Measurements from ENCODE around the gene LRRC75A. TPM values are rescaled to one million over a fixed set of nuclear protein-coding genes. Genes with fewer than 3 reads are reported as not detected.

The LRRC75A gene
- total RNA-seq, 1 donor from 2014 or later: 2.9 TPM

DNA sequence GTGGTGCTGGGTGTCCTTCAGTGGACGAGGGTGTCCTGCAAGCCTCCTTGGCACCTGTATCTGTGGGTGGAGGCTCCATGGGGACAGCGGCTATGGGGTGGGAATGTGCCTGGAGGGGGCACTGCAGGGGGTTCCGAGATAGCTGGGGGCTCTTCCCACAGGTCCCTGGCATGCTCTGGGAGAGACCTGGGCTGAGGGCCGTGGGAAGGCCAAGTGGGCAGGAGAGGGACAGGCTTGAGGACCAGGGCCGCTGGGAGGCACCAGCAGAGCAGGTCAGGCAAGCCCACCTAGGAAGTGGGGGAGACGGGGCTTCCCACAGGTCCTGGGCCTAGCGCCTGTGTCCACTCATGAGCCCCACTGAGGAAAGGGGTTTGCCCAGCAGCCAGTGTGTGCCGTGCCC, 9.7 kb downstream of the LRRC75A start:
- peaks cover 11% of the 10 kb centered on the region for H3K27me3 Mint-ChIP-seq
- H3K27ac Mint-ChIP-seq: no peak overlapping the region
- H3K9me3 Mint-ChIP-seq: no peaks in the 10 kb centered on the region
- no peaks in the 10 kb centered on the region for H3K36me3 Mint-ChIP-seq
- no peak for DNase-seq (ENCODE audit: extremely low spot score, unreplicated experiment)
- H3K4me3 Mint-ChIP-seq: no peak overlapping the region
- TF ChIP-seq, protein P1, sequence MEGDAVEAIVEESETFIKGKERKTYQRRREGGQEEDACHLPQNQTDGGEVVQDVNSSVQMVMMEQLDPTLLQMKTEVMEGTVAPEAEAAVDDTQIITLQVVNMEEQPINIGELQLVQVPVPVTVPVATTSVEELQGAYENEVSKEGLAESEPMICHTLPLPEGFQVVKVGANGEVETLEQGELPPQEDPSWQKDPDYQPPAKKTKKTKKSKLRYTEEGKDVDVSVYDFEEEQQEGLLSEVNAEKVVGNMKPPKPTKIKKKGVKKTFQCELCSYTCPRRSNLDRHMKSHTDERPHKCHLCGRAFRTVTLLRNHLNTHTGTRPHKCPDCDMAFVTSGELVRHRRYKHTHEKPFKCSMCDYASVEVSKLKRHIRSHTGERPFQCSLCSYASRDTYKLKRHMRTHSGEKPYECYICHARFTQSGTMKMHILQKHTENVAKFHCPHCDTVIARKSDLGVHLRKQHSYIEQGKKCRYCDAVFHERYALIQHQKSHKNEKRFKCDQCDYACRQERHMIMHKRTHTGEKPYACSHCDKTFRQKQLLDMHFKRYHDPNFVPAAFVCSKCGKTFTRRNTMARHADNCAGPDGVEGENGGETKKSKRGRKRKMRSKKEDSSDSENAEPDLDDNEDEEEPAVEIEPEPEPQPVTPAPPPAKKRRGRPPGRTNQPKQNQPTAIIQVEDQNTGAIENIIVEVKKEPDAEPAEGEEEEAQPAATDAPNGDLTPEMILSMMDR (conservative IDR thresholded peaks at IDR 0.05): no peak
- peaks cover 12% of the 10 kb centered on the region for H3K4me1 Mint-ChIP-seq (ENCODE audit: unreplicated experiment)

DNA sequence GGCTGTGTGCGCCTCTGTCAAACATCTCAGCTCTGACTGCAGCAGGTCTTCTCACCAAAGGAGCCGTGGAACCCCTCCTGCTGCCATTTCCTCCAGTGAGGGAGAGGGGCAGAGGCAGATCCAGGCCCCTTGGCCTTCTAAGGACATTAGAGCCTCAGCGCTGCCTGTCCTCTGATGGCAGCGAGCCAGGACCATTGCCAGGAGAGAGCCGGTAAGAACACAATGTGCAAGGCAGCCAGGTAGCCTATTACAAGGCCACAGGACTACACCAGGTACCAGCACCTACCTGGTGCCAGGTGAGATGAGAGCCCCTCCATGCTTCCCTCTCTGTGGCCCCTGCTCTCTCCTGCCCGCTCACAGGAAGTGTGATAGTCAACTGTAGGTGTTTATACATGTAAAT, 11.0 kb downstream of the LRRC75A start:
- DNase-seq (ENCODE audit: extremely low spot score, unreplicated experiment): no peak
- Mint-ChIP-seq H3K27ac (no peak overlapping the region), H3K4me3 (no peak overlapping the region), H3K27me3 (peaks cover 6% of the 10 kb centered on the region), H3K36me3 (no peaks in the 10 kb centered on the region), H3K9me3 (no peaks in the 10 kb centered on the region), H3K4me1 (ENCODE audit: unreplicated experiment) (peaks cover 6% of the 10 kb centered on the region)
- TF ChIP-seq, protein P1 (conservative IDR thresholded peaks at IDR 0.05): no peak

DNA sequence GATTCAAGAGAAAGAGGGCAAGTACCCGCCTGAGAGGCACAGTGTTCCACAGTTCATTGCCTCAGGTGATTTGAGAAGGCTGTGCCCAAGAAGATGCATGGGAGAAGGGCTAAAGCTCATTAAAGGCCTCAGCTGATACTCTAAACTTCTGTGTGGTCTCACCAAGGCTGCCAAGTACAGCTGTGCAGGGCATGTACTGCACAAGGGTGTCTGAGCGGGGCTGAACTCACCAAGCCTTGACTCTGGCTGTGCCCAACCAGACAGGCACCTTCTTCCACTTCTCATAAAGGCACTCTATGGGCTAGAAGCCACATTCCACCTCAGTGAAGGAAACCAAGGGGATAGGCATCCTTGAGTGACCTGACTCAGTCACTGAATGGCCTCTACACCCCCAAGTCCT, 12.7 kb downstream of the LRRC75A start:
- peaks cover 3% of the 10 kb centered on the region for H3K27me3 Mint-ChIP-seq
- H3K9me3 Mint-ChIP-seq: no peaks in the 10 kb centered on the region
- H3K27ac Mint-ChIP-seq: no peak overlapping the region
- H3K36me3 Mint-ChIP-seq: no peaks in the 10 kb centered on the region
- H3K4me1 Mint-ChIP-seq (ENCODE audit: unreplicated experiment): peaks cover 4% of the 10 kb centered on the region
- no peak for DNase-seq (ENCODE audit: extremely low spot score, unreplicated experiment)
- no peak overlapping the region for H3K4me3 Mint-ChIP-seq
- TF ChIP-seq, protein P1 (conservative IDR thresholded peaks at IDR 0.05): no peak

DNA sequence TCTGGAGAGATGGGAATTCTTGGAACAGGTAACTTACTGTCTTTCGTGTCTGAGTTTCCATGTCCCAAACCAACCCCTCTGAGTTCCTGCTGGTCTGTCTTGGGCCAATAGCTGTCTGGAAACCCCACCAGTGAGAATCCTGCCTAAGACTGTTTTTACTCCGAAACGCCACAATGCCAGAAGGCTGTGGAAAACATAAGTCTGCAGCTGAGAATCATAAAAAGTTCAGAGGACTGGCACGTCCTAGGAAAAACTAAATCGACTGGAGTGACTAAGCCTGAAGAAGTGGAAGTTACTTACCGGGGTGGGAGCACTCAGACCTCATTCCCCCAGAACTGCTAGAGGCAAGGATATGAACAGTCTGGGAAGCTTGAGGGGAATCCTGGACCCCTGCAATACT, 13.3 kb downstream of the LRRC75A start:
- peaks cover 4% of the 10 kb centered on the region for H3K4me1 Mint-ChIP-seq (ENCODE audit: unreplicated experiment)
- TF ChIP-seq, protein P1 (conservative IDR thresholded peaks at IDR 0.05): no peak
- H3K27me3 Mint-ChIP-seq: peaks cover 2% of the 10 kb centered on the region
- no peaks in the 10 kb centered on the region for H3K9me3 Mint-ChIP-seq
- H3K36me3 Mint-ChIP-seq: no peaks in the 10 kb centered on the region
- no peak for DNase-seq (ENCODE audit: extremely low spot score, unreplicated experiment)
- H3K4me3 Mint-ChIP-seq: no peak overlapping the region
- H3K27ac Mint-ChIP-seq: no peak overlapping the region

DNA sequence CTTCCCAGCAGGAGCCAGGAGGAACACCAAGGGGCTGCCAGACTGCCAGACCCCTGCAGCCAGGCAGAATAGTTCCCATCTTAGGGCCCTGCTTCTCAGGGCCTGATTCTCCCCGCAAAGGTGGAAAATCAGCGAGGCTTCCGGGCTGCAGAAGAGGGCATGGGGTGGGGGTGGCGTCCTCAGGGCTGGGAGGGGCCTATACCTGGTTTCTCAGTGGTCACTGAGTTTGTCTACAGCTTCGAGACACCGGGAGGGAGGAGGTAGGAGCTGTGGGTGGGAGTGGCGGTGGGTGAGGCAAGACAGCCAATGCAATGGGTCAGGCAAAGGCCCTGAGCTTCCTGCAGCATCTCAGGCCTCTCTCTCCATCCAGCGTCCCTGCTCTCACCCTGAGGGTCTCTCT, 14.3 kb downstream of the LRRC75A start:
- no peak overlapping the region for H3K27ac Mint-ChIP-seq
- H3K4me3 Mint-ChIP-seq: no peak overlapping the region
- peaks cover 2% of the 10 kb centered on the region for H3K27me3 Mint-ChIP-seq
- H3K36me3 Mint-ChIP-seq: no peaks in the 10 kb centered on the region
- no peak for DNase-seq (ENCODE audit: extremely low spot score, unreplicated experiment)
- peaks cover 7% of the 10 kb centered on the region for H3K4me1 Mint-ChIP-seq (ENCODE audit: unreplicated experiment)
- TF ChIP-seq, protein P1 (conservative IDR thresholded peaks at IDR 0.05): no peak
- H3K9me3 Mint-ChIP-seq: no peaks in the 10 kb centered on the region

DNA sequence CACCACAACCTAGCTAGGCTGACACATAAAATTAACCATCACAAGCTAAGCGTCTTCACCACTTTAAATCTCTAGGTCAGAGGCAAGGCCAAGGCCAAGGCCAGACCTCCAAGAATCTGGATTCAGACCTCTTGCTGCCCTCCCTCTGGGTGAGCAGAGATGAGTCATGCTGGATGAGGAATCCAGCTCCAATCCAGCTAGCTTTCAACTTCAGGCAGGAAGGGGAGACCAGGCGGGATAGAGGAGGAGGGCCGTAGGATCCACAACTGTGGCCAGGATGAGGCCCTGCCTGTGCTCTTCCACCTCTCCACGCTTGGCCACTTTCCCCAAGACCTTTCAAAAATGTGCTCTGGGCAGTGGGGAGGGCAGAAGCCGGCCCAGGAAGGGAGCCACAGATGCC, 14.7 kb downstream of the LRRC75A start:
- H3K27ac Mint-ChIP-seq: no peak overlapping the region
- H3K4me3 Mint-ChIP-seq: no peak overlapping the region
- TF ChIP-seq, protein P1 (conservative IDR thresholded peaks at IDR 0.05): no peak
- H3K36me3 Mint-ChIP-seq: no peaks in the 10 kb centered on the region
- DNase-seq (ENCODE audit: extremely low spot score, unreplicated experiment): no peak
- peaks cover 7% of the 10 kb centered on the region for H3K4me1 Mint-ChIP-seq (ENCODE audit: unreplicated experiment)
- H3K9me3 Mint-ChIP-seq: no peaks in the 10 kb centered on the region
- peaks cover 2% of the 10 kb centered on the region for H3K27me3 Mint-ChIP-seq

Measured in type B pancreatic cell (in vitro differentiated cells).